ENCODE measurements around the gene DNAJC15. TPM values are rescaled to one million over a fixed set of nuclear protein-coding genes. Genes with fewer than 3 reads are reported as not detected.

The DNAJC15 gene
- total and polyA plus RNA-seq, 2 of the 8 experiments (the other 6 are each of a cell fraction or from before 2014, with no cell fraction given) = 5.8 to 20.8 TPM

DNA sequence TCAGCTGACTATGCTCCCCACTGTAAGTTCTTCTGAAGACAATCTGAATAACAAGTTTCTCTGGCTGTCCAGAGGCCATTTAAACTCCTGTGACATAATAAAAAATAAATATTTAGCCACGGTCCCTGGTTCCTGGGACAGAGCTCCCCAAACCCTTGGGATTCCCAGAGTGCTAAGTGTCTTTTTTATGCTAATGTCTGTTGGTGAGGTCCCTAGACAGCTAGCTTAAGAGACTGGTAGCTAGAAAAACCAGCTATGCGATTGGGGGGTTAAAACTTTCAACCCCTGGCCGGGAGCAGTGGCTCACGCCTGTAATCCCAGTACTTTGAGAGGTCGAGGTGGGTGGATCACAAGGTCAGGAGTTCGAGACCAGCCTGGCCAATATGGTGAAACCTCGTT is 37.2 kb upstream of the DNAJC15 start (continued):
- TF ChIP-seq MAX (IDR thresholded peaks at IDR 0.05) (no peak), BRCA1 (IDR thresholded peaks at IDR 0.05; ENCODE audit: low read depth, low read length) (no peak), EGR1 (IDR thresholded peaks at IDR 0.05; ENCODE audit: borderline replicate concordance, low read depth, low read length) (no peak), CBX8 (IDR thresholded peaks at IDR 0.05; ENCODE audit: borderline replicate concordance, low read depth, low read length) (no peak)
